Ishikawa (cell line): ENCODE data around the gene ITPR1.

ENCODE experiments used
- EP300 ChIP-seq: IDR thresholded peaks from 2 replicates; pipeline ENCODE4 v1.6.1; 2012; ENCODE audit warnings: borderline replicate concordance
- FOXM1 ChIP-seq: IDR thresholded peaks from 2 replicates; pipeline ENCODE4 v1.6.1; 2012; ENCODE audit warnings: low read depth, borderline replicate concordance
- MAX ChIP-seq: IDR thresholded peaks from 2 replicates; pipeline ENCODE4 v1.6.1; 2012
- RAD21 ChIP-seq: IDR thresholded peaks from 2 replicates; pipeline ENCODE4 v1.6.1; 2012; ENCODE audit warnings: low read depth
- TAF1 ChIP-seq: IDR thresholded peaks from 2 replicates; pipeline ENCODE4 v1.6.1; 2012; ENCODE audit warnings: low read depth, mild to moderate bottlenecking

- TF ChIP-seq FOXM1 (no peak), EP300 (no peak), RAD21 (no peak), TAF1 (no peak), MAX (no peak)
Measured at GRCh38 chr3:4522947-4523346, 29.8 kb downstream of the ITPR1 start.
